Heart left ventricle (tissue), 16 donors: ENCODE data around the gene SLC41A1. TPM values are rescaled to one million over a fixed set of nuclear protein-coding genes. Genes with fewer than 3 reads are reported as not detected.

Source experiments
- ATAC-seq, 4 donors: fragments of 200-7000 bp; cut with Tn5 transposase; one replicate each; pipeline ENCODE4 v1.9.1; 2020 to 2022; ENCODE audit warnings: moderate library complexity in 4 of 4, mild to moderate bottlenecking in 3 of 4, moderate number of reproducible peaks in 1 of 4
- DNase-seq, 5 donors: peaks; one replicate each; pipeline ENCODE4 v3.0.0-alpha.2; 2020
- H3K27ac ChIP-seq, 12 donors: fragments of 200-600 bp; sonication (generic) in 4 of 12; one replicate each; pipeline versions ENCODE4 v1.5.0 to v1.8.0; 2016 to 2022; ENCODE audit warnings: mild to moderate bottlenecking in 2 of 12
- H3K27me3 ChIP-seq, 9 donors: fragments of 200-600 bp; sonication (generic) in 2 of 9; one replicate each; pipeline versions ENCODE4 v1.5.1 to v1.8.0; 2016 to 2022; ENCODE audit warnings: mild to moderate bottlenecking in 3 of 9
- H3K36me3 ChIP-seq, 9 donors: fragments of 200-600 bp; sonication (generic) in 2 of 9; one replicate each; pipeline versions ENCODE4 v1.5.0 to v1.8.0; 2018 to 2022; ENCODE audit warnings: mild to moderate bottlenecking in 2 of 9
- H3K4me1 ChIP-seq, 12 donors: fragments of 200-600 bp; sonication (generic) in 4 of 12; one replicate each; pipeline versions ENCODE4 v1.5.0 to v1.8.0; 2016 to 2022; ENCODE audit warnings: mild to moderate bottlenecking in 3 of 12
- H3K4me3 ChIP-seq, 12 donors: fragments of 200-600 bp; sonication (generic) in 4 of 12; one replicate each; pipeline versions ENCODE4 v1.5.0 to v1.8.0; 2017 to 2022; ENCODE audit warnings: mild to moderate bottlenecking in 9 of 12, moderate library complexity in 4 of 12
- H3K9me3 ChIP-seq, 12 donors: fragments of 200-600 bp; sonication (generic) in 4 of 12; one replicate each; pipeline versions ENCODE4 v1.5.0 to v1.8.0; 2016 to 2022; ENCODE audit warnings: mild to moderate bottlenecking in 1 of 12
- POLR2A ChIP-seq, 2 donors: fragments of 450-650 bp; IDR thresholded peaks; one replicate each; pipeline ENCODE4 v1.6.1; 2017; ENCODE audit warnings: antibody characterized with exemption in 2 of 2, mild to moderate bottlenecking in 2 of 2, moderate library complexity in 2 of 2
- WGBS, 4 donors: extraction: QIAGEN DNeasy Blood & Tissue Kit in 2 of 4; methylation state at CpG; one replicate each; pipeline versions ENCODE4 v1.1.5 to v1.1.7; 2013 to 2018; 5-methylcytosine and 5-hydroxymethylcytosine counted together
- intact Hi-C, 10 donors: fragments of 100-400 bp; cut with DNase I; formaldehyde crosslinking; loops; one replicate each; pipeline versions ENCODE4 v1.11.1 to v1.14.2; 2022
- polyA plus RNA-seq, 2 donors: library from polyadenylated mRNA; stranded (reverse); fragments of 200-250 nt; gene quantifications; one replicate each; pipeline ENCODE4 v1.2.3, GENCODE V29; 2013
- total RNA-seq, 9 donors: library from RNA; depleted of rRNA in 2 of 9; stranded (reverse); fragments of >200 nt in 2 of 9; fragmentation: NEBNext Ultra II Directional in 3 of 9; extraction: Animal tissue kit (Norgen Biotek cat#: 25700) in 3 of 9; gene quantifications; one replicate each; pipeline versions ENCODE4 v1.1.0 to v1.2.4, GENCODE V29; 2016 to 2023
- TF ChIP-seq, protein P1 (sequence below), 12 donors: fragments of 200-600 bp; sonication (generic) in 4 of 12; IDR thresholded peaks; one replicate each; pipeline versions ENCODE4 v1.5.0 to v1.8.0; 2018 to 2022; ENCODE audit warnings: antibody characterized with exemption in 12 of 12, mild to moderate bottlenecking in 5 of 12
- donor health status: ischemic (EF 13 %, LVEDD 7.1; RV severe dilation, severe dysfunction).
- donor health status: healthy with polysubstance abuse.
- donor health status: DM: no; HTN: yes; CAD: no.
- donor health status: DM: no; HTN: no; CAD: no.
- donor health status: ischemic (EF 25% LVEDD 6.9; RV normal size, moderate dysfunction).
- donor health status: ischemic (EF 25% LVEDD 5.7; RV mildly dilated, moderate dysfunction).
- donor health status: healthy.
- donor health status: DM: yes; HTN: yes; CAD: no.
- donor health status: ischemic (EF 35%, LVEDD 5.7; RV mildly dilated, moderate dysfunction).
- donor health status: nonischemic (EF 11% LVEDD 7.7; RV severe dilation, severe dysfunction).
- donor health status: DM: yes; HTN: yes; CAD: no.
- donor health status: PGD.
- donor health status: ischemic (EF 29% LVEDD 5.4; RV normal size, mild dysfunction).
- donor health status: nonischemic (EF 23%, LVEDD 6.1; RV moderate dilation, normal function).

Gene SLC41A1
- total and polyA plus RNA-seq, 11 donors = 146 to 442 (median 298) TPM

DNA sequence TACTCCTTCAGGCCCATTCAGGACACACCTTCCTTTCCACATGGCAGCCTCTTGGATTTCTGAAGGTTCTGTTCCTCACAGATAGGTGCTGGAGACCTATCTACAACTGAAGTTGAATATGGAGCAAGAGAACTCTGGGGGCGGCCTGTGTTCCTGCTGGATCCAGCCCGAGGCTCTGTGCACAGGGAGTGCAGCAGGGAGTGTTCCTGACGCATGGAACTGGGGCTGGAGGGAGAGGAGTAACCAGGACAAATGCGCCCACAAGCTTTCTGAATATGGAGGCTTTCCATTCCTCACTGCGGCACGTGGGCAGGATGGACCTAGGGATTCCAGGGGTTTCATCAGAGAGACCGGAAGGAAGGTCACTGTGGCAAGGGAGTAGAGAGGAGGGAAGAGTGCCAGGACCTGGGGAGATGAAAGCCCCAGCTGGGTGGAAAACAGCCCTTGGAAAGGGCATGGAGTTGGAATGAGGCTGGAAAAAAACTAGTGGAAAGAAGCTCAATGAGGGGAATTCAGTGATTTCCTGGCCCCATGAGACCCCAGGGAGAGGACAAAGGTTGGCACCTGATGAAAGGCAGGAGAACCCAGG, 24.5 kb upstream of the SLC41A1 start:
- DNase-seq = no peak
- H3K9me3 ChIP-seq = no peaks in the 10 kb centered on the region
- 81 to 91% (median 84%) methylated on average over 7 of the region's 7 CpGs for WGBS, 4 donors
- no peak overlapping the region for H3K27ac ChIP-seq
- no peaks in the 10 kb centered on the region for H3K27me3 ChIP-seq
- peaks cover 0 to 23% (median 4%) of the 10 kb centered on the region in 12 donors for H3K4me1 ChIP-seq
- ATAC-seq = no peak
- no peak overlapping the region for H3K4me3 ChIP-seq
- intact Hi-C loops = no loop called here
- TF ChIP-seq POLR2A (IDR thresholded peaks at IDR 0.05) = no peak
- TF ChIP-seq, protein P1, sequence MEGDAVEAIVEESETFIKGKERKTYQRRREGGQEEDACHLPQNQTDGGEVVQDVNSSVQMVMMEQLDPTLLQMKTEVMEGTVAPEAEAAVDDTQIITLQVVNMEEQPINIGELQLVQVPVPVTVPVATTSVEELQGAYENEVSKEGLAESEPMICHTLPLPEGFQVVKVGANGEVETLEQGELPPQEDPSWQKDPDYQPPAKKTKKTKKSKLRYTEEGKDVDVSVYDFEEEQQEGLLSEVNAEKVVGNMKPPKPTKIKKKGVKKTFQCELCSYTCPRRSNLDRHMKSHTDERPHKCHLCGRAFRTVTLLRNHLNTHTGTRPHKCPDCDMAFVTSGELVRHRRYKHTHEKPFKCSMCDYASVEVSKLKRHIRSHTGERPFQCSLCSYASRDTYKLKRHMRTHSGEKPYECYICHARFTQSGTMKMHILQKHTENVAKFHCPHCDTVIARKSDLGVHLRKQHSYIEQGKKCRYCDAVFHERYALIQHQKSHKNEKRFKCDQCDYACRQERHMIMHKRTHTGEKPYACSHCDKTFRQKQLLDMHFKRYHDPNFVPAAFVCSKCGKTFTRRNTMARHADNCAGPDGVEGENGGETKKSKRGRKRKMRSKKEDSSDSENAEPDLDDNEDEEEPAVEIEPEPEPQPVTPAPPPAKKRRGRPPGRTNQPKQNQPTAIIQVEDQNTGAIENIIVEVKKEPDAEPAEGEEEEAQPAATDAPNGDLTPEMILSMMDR (IDR thresholded peaks at IDR 0.05) = no peak
- H3K36me3 ChIP-seq = no peaks in the 10 kb centered on the region

DNA sequence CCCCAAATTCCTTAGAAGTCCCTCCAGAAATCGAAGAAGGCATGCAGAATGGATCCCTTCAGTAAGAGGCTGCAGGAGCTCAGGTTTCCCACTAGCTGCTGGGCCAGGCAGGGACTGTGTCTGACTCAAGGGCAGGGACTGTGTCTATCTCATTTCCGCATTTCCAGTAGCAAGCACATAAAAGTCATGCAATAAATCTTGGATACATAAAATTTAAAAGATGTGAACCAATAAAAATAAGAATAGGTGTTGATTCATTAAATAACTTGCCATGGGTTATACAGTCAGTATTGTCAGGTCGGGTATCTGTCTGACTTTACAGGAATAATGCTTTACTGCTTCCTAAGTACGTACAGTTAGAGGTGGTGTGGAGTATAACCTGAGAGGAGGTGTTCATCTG, 21.8 kb upstream of the SLC41A1 start:
- Histone ChIP-seq H3K36me3 (no peaks in the 10 kb centered on the region), H3K4me1 (peaks cover 0 to 19% (median 5%) of the 10 kb centered on the region in 12 donors), H3K9me3 (no peaks in the 10 kb centered on the region), H3K27me3 (no peaks in the 10 kb centered on the region), H3K27ac (no peak overlapping the region), H3K4me3 (no peak overlapping the region)
- intact Hi-C loops = no loop called here
- no peak for DNase-seq
- TF ChIP-seq, protein P1 (IDR thresholded peaks at IDR 0.05) = no peak
- TF ChIP-seq POLR2A (IDR thresholded peaks at IDR 0.05) = no peak
- no peak for ATAC-seq
- WGBS, 4 donors = 87 to 95% (median 93%) methylated on average over 4 of the region's 4 CpGs

DNA sequence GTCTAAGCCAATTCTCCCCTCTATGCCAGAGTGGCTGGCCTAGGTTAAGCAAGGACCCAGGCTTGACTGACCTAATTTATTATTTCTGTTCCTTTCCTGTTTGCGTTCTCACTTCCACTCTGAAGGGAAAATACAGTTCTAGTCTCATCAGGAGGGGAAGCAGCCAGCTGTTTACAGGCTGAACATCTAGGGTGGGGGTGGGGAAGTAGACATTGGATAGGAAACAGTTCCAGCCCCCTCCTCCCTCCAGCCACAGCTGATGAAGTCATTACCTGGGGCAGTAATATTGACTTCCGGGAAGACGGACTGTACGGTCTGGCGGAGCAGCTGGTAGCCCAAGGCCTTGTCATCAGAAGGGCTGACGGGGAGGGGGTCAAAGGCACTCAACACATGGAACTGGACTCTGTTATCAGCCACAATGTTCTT, 19.3 kb upstream of the SLC41A1 start:
- intact Hi-C loops = no loop called here
- peaks cover 0 to 25% (median 9%) of the 10 kb centered on the region in 12 donors for H3K4me1 ChIP-seq
- peak; percentile 29 to 68 (median 43) for ATAC-seq
- no peaks in the 10 kb centered on the region for H3K36me3 ChIP-seq
- 49 to 70% (median 61%) methylated on average over 6 of the region's 6 CpGs for WGBS, 4 donors
- H3K27ac ChIP-seq = peak overlapping the region in 4 of 12 donors; percentile 2 to 27 (median 20)
- no peaks in the 10 kb centered on the region for H3K9me3 ChIP-seq
- H3K4me3 ChIP-seq = no peak overlapping the region
- DNase-seq = peak in 1 of 5 donors; percentile 19
- TF ChIP-seq, protein P1 (IDR thresholded peaks at IDR 0.05) = no peak
- no peak for TF ChIP-seq POLR2A (IDR thresholded peaks at IDR 0.05)
- H3K27me3 ChIP-seq = no peaks in the 10 kb centered on the region

DNA sequence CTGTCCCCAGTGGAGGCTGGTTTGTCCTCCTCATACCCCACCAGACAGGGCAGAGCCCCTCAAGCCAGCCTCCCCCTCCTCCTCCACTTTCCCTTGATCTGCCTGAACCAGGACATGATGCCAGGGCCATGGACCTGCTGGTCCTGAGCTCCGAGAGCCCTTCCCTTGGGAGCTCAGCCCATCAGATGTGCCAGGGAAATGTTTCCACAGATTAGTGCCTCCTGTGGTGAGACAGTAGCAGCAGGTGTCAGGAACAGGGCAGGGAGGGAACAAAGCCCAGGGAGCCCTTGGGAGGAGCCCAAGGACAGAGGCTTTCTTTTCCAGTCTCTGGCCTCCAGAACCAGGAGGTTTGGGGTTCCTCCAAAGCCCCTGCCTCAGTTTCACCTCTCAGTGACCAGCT, 14.6 kb upstream of the SLC41A1 start:
- H3K36me3 ChIP-seq = no peaks in the 10 kb centered on the region
- peak in 1 of 5 donors; percentile 55 for DNase-seq
- H3K27me3 ChIP-seq = no peaks in the 10 kb centered on the region
- peaks cover 0 to 11% (median 0%) of the 10 kb centered on the region in 12 donors for H3K9me3 ChIP-seq
- H3K4me3 ChIP-seq = no peak overlapping the region
- ATAC-seq = peak in 3 of 4 donors; percentile 41 to 75 (median 68)
- TF ChIP-seq, protein P1 (IDR thresholded peaks at IDR 0.05) = peak in 1 of 12 donors; percentile 7
- TF ChIP-seq POLR2A (IDR thresholded peaks at IDR 0.05) = no peak
- H3K27ac ChIP-seq = peak overlapping the region in 4 of 12 donors; percentile 50 to 73 (median 54)
- peaks cover 0 to 32% (median 19%) of the 10 kb centered on the region in 12 donors for H3K4me1 ChIP-seq
- 13 to 43% (median 28%) methylated on average over 1 of the region's 1 CpG; no CpG with 5 or more reads in 1 of the 4 donors for WGBS, 4 donors
- intact Hi-C loops = no loop called here
